SH-SY5Y (cell line): ENCODE measurements around the gene COMMD9.

Experiments used
- GATA2 ChIP-seq: IDR thresholded peaks from 2 replicates; pipeline ENCODE4 v1.6.1; 2011; ENCODE audit warnings: mild to moderate bottlenecking, low read depth, low read length
- GATA3 ChIP-seq: IDR thresholded peaks from 2 replicates; pipeline ENCODE4 v1.6.1; 2011; ENCODE audit warnings: low read depth, mild to moderate bottlenecking, low read length, moderate library complexity

- TF ChIP-seq GATA3: no peak
- no peak for TF ChIP-seq GATA2
Measured at GRCh38 chr11:36330411-36330810, 41.2 kb upstream of the COMMD9 start.
